RWPE2 (cell line): ENCODE data around the gene MRPS25.

ENCODE experiments used
- ATAC-seq: fragments of 200-7000 bp; cut with Tn5 transposase; 3 replicates; pipeline ENCODE4 v1.9.1; 2021; ENCODE audit warnings: low read depth
- DNase-seq: peaks from one replicate; pipeline ENCODE4 v3.0.0-alpha.2; 2020; ENCODE audit warnings: low spot score
- H3K27ac ChIP-seq: fragments of 450-650 bp; 2 replicates; pipeline ENCODE4 v1.5.1; 2017; ENCODE audit warnings: mild to moderate bottlenecking; ENCODE audit not compliant: poor library complexity, severe bottlenecking
- H3K27me3 ChIP-seq: fragments of 250-450 bp; sonication (Bioruptor Pico); 2 replicates; pipeline ENCODE4 v1.5.1; 2021; ENCODE audit warnings: mild to moderate bottlenecking, moderate library complexity; ENCODE audit not compliant: insufficient read depth, poor library complexity, severe bottlenecking
- H3K36me3 ChIP-seq: fragments of 250-450 bp; sonication (Bioruptor Pico); 2 replicates; pipeline ENCODE4 v1.5.1; 2020; ENCODE audit warnings: low read depth, mild to moderate bottlenecking, moderate library complexity
- H3K4me1 ChIP-seq: fragments of 250-450 bp; sonication (Bioruptor Pico); 2 replicates; pipeline ENCODE4 v1.5.1; 2021; ENCODE audit warnings: mild to moderate bottlenecking, moderate library complexity; ENCODE audit not compliant: insufficient read depth, poor library complexity, severe bottlenecking
- H3K4me3 ChIP-seq: fragments of 250-450 bp; sonication (Bioruptor Pico); 2 replicates; pipeline ENCODE4 v1.5.1; 2021; ENCODE audit warnings: mild to moderate bottlenecking, moderate library complexity; ENCODE audit not compliant: severe bottlenecking
- H3K9me3 ChIP-seq: fragments of 250-450 bp; sonication (Bioruptor Pico); 2 replicates; pipeline ENCODE4 v1.5.1; 2021; ENCODE audit warnings: mild to moderate bottlenecking, moderate library complexity; ENCODE audit not compliant: severe bottlenecking
- TF ChIP-seq, protein P1 (sequence below): fragments of 450-650 bp; IDR thresholded peaks from one replicate; pipeline ENCODE4 v1.5.1; 2017; ENCODE audit warnings: mild to moderate bottlenecking, moderate library complexity; ENCODE audit not compliant: poor library complexity, severe bottlenecking

Gene MRPS25

DNA sequence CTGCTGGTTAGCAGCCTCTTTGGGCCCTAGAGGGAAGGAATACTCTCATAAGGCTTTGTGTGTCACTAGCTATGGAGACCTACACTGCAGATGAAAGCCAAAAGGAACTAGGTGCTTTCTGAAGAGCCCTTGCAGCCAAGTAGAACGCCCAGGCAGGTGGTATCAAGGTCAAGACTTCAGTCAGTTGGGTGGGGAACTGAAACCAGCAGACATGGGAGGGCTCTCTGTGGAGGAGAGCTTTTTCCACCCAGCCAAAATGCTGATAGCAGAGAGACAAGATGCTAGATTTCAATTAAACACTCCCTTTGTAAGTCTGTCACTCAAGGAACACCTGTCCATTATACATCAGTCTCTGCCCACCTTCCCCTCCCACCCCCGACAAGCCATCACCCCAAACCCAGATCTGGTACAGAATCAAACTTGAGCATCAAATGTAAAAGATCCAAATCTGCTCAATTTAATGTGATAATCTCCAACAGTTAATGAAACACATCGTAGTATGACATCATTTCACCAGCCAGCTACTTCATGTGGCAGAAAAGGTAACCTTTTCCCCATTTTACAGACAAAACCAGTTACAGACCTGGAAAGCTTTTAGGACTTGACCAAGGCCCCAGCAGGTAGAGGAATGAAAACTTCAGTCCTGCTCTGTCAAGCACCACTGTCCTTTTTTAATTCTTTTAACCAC is 14.6 kb downstream of the MRPS25 start:
- Histone ChIP-seq H3K4me3 (no peak overlapping the region), H3K4me1 (no peaks in the 10 kb centered on the region), H3K27me3 (no peaks in the 10 kb centered on the region), H3K36me3 (peaks cover 96% of the 10 kb centered on the region), H3K27ac (no peak overlapping the region), H3K9me3 (no peaks in the 10 kb centered on the region)
- no peak for DNase-seq
- no peak for ATAC-seq
- TF ChIP-seq, protein P1, sequence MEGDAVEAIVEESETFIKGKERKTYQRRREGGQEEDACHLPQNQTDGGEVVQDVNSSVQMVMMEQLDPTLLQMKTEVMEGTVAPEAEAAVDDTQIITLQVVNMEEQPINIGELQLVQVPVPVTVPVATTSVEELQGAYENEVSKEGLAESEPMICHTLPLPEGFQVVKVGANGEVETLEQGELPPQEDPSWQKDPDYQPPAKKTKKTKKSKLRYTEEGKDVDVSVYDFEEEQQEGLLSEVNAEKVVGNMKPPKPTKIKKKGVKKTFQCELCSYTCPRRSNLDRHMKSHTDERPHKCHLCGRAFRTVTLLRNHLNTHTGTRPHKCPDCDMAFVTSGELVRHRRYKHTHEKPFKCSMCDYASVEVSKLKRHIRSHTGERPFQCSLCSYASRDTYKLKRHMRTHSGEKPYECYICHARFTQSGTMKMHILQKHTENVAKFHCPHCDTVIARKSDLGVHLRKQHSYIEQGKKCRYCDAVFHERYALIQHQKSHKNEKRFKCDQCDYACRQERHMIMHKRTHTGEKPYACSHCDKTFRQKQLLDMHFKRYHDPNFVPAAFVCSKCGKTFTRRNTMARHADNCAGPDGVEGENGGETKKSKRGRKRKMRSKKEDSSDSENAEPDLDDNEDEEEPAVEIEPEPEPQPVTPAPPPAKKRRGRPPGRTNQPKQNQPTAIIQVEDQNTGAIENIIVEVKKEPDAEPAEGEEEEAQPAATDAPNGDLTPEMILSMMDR = no peak

DNA sequence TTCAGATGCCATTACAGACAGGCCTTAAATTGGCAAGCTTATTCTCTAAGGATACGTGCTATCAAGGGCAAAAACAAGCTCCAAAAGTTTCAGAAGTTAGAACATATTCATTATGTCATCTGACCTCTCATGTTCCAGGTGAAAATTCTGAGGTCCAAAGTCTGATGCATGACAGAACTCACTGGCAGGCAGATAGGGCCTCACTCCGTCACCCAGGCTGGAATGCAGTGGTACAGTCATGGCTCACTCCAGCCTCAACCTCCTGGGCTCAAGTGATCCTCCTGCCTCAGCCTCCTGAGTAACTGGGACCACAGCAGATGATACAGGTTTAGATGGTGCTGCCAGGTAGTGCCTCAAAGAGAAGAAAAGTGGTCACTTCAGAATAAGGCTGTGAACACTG is 15.5 kb downstream of the MRPS25 start:
- Histone ChIP-seq H3K4me3 (no peak overlapping the region), H3K9me3 (no peaks in the 10 kb centered on the region), H3K27ac (no peak overlapping the region), H3K4me1 (no peaks in the 10 kb centered on the region), H3K36me3 (peaks cover 97% of the 10 kb centered on the region), H3K27me3 (no peaks in the 10 kb centered on the region)
- TF ChIP-seq, protein P1 = no peak
- DNase-seq = no peak
- ATAC-seq = no peak

DNA sequence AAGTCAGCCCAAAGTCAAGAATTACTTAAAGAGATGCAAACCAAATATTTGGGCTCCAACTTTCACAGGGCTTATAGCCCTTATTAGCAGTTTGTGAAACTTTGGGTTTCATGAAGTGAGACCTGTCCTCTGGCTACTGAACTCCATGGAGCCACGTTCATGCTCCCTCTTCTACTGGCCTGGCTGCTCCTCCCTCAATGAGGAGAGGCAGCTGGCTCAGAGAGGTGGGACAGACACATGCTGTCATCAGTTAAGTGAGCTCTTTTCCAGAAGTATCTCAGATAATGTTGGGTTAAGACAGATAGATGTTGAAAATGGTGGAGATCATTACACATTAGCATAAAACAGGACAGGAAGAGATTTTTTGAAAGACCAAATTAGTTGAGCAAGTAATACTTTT is 19.4 kb downstream of the MRPS25 start:
- no peak for DNase-seq
- no peaks in the 10 kb centered on the region for H3K9me3 ChIP-seq
- no peak overlapping the region for H3K27ac ChIP-seq
- H3K36me3 ChIP-seq = peaks cover 98% of the 10 kb centered on the region
- TF ChIP-seq, protein P1 = no peak
- H3K27me3 ChIP-seq = no peaks in the 10 kb centered on the region
- no peaks in the 10 kb centered on the region for H3K4me1 ChIP-seq
- no peak for ATAC-seq
- H3K4me3 ChIP-seq = no peak overlapping the region

DNA sequence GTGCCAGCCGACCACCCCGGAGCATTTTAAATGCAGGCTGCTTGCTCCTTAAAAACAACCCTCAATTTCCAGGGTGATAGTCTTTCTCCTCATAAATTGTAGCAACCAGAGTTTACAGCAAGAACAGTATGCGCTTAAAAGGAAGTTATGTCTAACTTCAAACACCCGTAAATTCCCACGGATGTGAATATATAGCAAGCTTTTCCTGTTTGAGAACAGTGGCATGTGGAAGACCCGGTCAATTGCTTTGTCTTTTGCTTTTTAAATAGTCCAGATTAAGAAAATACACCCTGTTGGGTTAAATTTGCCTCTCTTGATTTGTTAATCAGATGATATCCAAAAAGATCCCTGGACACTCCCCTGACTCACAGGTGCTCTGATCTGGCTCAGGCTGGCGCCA is 20.8 kb downstream of the MRPS25 start:
- H3K4me3 ChIP-seq = no peak overlapping the region
- DNase-seq (no peak), ATAC-seq (no peak)
- no peaks in the 10 kb centered on the region for H3K27me3 ChIP-seq
- H3K36me3 ChIP-seq = peaks cover 100% of the 10 kb centered on the region
- H3K9me3 ChIP-seq = no peaks in the 10 kb centered on the region
- H3K4me1 ChIP-seq = no peaks in the 10 kb centered on the region
- TF ChIP-seq, protein P1 = no peak
- H3K27ac ChIP-seq = no peak overlapping the region

DNA sequence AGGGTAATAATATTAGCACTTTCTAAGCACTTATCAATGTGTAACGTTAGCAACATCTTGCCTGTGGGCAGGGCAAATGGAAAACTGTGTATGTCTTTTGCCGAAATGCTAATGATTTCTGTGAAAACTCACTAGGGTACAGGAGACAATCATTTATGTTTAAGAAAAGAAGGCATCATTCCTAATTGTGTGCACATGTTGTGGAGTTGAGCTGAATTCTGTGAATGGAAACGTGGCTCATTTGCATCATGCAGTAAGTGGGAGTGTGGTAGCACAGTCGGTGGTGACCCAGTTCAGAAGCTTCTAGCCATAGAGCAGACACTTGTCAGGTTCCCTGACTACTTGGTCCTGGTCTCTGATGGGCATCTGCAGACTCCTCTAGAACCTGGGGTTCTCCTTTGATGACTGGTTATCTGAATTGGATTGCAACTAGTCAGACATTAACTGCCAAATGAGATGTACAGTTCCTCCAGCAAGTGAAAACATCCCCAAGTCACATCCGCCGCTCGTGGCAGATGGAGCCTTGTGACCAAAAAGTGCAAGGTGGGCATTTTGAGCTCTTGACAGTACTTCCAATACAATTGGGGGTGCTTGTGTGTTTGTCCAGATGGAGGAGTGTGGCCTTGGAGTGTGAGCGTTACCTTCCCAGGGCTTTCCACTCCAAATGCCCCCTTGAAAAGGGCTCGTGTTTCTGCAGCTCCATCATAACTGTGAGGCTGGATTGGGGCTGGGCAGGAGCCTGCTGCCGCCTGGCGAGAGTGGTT is 21.5 kb downstream of the MRPS25 start:
- ATAC-seq (no peak), DNase-seq (no peak)
- H3K27me3 ChIP-seq = no peaks in the 10 kb centered on the region
- H3K36me3 ChIP-seq = peaks cover 100% of the 10 kb centered on the region
- H3K27ac ChIP-seq = no peak overlapping the region
- no peaks in the 10 kb centered on the region for H3K9me3 ChIP-seq
- TF ChIP-seq, protein P1 = no peak
- no peak overlapping the region for H3K4me3 ChIP-seq
- no peaks in the 10 kb centered on the region for H3K4me1 ChIP-seq
